Measurements from ENCODE around the gene PFKP.

The PFKP gene

DNA sequence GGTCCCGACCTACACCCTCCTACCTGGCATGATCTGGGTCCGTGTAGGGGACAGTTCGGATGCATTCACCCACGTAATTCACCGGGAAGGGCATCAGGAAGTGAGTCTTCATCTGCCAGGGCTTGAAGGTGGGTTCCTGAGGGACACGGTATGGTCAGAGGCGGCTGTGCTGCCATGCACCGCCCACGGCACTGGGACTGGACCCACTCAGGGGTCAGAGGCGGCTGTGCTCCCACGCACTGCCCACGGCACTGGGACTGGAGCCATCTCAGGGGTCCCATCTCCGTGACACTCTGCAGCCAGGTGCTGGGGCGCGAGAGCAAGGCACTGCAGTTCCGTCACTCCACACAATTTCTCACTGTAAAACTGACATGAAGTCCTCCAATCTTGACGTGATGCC, 76.0 kb downstream of the PFKP start:
- H3K27ac ChIP-seq (ENCODE audit: low read depth, low read length): no peak overlapping the region
- H3K79me1 ChIP-seq (ENCODE audit: low read length): no peaks in the 10 kb centered on the region
- H4K8ac ChIP-seq (ENCODE audit: low read depth, low read length): no peak overlapping the region
- no peak overlapping the region for H3K4me3 ChIP-seq (ENCODE audit: low read length)
- no peaks in the 10 kb centered on the region for H3K27me3 ChIP-seq (ENCODE audit: insufficient read depth, low read length, poor library complexity)
- no peak overlapping the region for H3K56ac ChIP-seq (ENCODE audit: low read length)
- no peak overlapping the region for H3K9ac ChIP-seq (ENCODE audit: low read length)
- WGBS (ENCODE audit: extremely low coverage, insufficient coverage, low lambda C conversion rate): 100% methylated on average over 1 of the region's 17 CpGs
- DNase-seq: no peak
- peaks cover 13% of the 10 kb centered on the region for H3K36me3 ChIP-seq (ENCODE audit: control insufficient read depth, insufficient read depth, low read length)
- H3K23ac ChIP-seq (ENCODE audit: low read length): no peak overlapping the region
- no peak overlapping the region for H3K4me2 ChIP-seq (ENCODE audit: low read length)
- H2AK5ac ChIP-seq (ENCODE audit: low read length): no peak overlapping the region
- no peak overlapping the region for H3K4ac ChIP-seq (ENCODE audit: low read depth, low read length)
- no peak overlapping the region for H2BK15ac ChIP-seq (replicated peaks; ENCODE audit: low read depth)
- no peaks in the 10 kb centered on the region for H3K79me2 ChIP-seq (ENCODE audit: control insufficient read depth, insufficient read depth, low read length)
- H4K5ac ChIP-seq (ENCODE audit: low read length): no peak overlapping the region
- no peaks in the 10 kb centered on the region for H3K4me1 ChIP-seq (ENCODE audit: control insufficient read depth, low read depth, low read length)
- H2BK5ac ChIP-seq (ENCODE audit: low read length): no peak overlapping the region
- no peak overlapping the region for H3K18ac ChIP-seq (ENCODE audit: low read length)
- H2BK120ac ChIP-seq (ENCODE audit: low read depth, low read length): no peak overlapping the region

DNA sequence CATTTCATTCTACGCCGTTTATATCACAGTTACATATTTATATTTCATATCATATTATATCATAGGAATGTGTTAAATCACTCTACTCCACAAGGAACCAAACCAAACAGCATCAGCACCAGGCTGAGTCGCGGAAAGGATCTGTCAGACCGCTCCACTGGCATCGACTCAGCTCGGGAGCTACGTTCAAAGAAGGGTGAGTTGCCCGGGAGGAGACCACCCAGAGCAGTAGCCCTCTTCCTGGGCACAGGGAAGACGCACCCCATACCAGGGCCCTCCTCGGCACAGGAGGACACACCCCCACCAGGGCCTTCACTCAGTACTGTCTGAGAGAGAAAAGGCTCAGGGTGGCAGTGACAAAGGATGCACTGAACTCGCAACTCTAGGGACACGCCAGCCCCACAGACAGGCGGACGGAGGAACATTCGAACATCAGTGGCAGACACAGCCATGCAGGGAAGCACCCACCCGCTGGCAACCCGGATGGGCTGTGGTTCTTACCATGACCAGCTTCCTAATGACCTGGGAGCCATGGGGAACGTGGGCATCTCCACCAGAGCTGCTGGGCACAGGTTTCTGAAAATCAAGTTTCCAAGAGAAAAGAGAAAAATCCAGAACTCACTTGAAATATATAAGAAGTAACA, 76.6 kb downstream of the PFKP start:
- Histone ChIP-seq H3K4me1 (ENCODE audit: control insufficient read depth, low read depth, low read length) (no peaks in the 10 kb centered on the region), H3K79me1 (ENCODE audit: low read length) (no peaks in the 10 kb centered on the region), H3K27me3 (ENCODE audit: insufficient read depth, low read length, poor library complexity) (no peaks in the 10 kb centered on the region), H3K9ac (ENCODE audit: low read length) (no peak overlapping the region), H4K5ac (ENCODE audit: low read length) (no peak overlapping the region), H3K79me2 (ENCODE audit: control insufficient read depth, insufficient read depth, low read length) (no peaks in the 10 kb centered on the region), H3K18ac (ENCODE audit: low read length) (no peak overlapping the region), H3K4ac (ENCODE audit: low read depth, low read length) (no peak overlapping the region), H3K4me3 (ENCODE audit: low read length) (no peak overlapping the region), H3K4me2 (ENCODE audit: low read length) (no peak overlapping the region), H3K36me3 (ENCODE audit: control insufficient read depth, insufficient read depth, low read length) (peaks cover 10% of the 10 kb centered on the region), H2BK15ac (replicated peaks; ENCODE audit: low read depth) (no peak overlapping the region), H4K8ac (ENCODE audit: low read depth, low read length) (no peak overlapping the region), H2BK120ac (ENCODE audit: low read depth, low read length) (no peak overlapping the region), H3K56ac (ENCODE audit: low read length) (no peak overlapping the region), H2AK5ac (ENCODE audit: low read length) (no peak overlapping the region), H2BK5ac (ENCODE audit: low read length) (no peak overlapping the region), H3K23ac (ENCODE audit: low read length) (no peak overlapping the region), H3K27ac (ENCODE audit: low read depth, low read length) (no peak overlapping the region)
- DNase-seq: no peak
- 100% methylated on average over 2 of the region's 19 CpGs for WGBS (ENCODE audit: extremely low coverage, insufficient coverage, low lambda C conversion rate)

DNA sequence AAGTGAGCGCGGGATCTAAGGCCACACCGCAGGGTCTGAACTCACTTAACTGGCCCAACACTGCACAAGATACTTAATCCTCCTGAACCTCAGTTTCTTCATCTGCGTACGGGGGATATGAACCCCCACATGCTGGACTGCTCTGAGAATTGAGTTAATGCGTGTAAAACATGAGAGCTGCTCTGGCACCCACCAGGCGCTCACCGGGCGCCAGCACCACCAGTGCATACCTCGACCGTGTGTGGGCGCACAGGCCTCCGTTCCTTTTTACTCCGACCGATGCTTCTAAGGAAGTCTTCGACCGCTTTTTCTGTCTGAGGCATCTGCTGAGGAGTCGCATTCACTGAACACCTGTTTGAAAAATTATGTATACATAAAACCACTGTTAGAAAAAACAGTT, 78.0 kb downstream of the PFKP start:
- Histone ChIP-seq H2BK15ac (replicated peaks; ENCODE audit: low read depth) (no peak overlapping the region), H3K79me2 (ENCODE audit: control insufficient read depth, insufficient read depth, low read length) (no peaks in the 10 kb centered on the region), H3K79me1 (ENCODE audit: low read length) (no peaks in the 10 kb centered on the region), H3K27ac (ENCODE audit: low read depth, low read length) (no peak overlapping the region), H3K4ac (ENCODE audit: low read depth, low read length) (no peak overlapping the region), H3K4me3 (ENCODE audit: low read length) (no peak overlapping the region), H2BK5ac (ENCODE audit: low read length) (no peak overlapping the region), H3K18ac (ENCODE audit: low read length) (no peak overlapping the region), H2BK120ac (ENCODE audit: low read depth, low read length) (no peak overlapping the region), H3K56ac (ENCODE audit: low read length) (no peak overlapping the region), H3K4me2 (ENCODE audit: low read length) (no peak overlapping the region), H4K5ac (ENCODE audit: low read length) (no peak overlapping the region), H4K8ac (ENCODE audit: low read depth, low read length) (no peak overlapping the region), H3K9ac (ENCODE audit: low read length) (no peak overlapping the region), H3K27me3 (ENCODE audit: insufficient read depth, low read length, poor library complexity) (no peaks in the 10 kb centered on the region), H3K36me3 (ENCODE audit: control insufficient read depth, insufficient read depth, low read length) (peaks cover 12% of the 10 kb centered on the region), H2AK5ac (ENCODE audit: low read length) (no peak overlapping the region), H3K4me1 (ENCODE audit: control insufficient read depth, low read depth, low read length) (no peaks in the 10 kb centered on the region), H3K23ac (ENCODE audit: low read length) (no peak overlapping the region)
- no peak for DNase-seq
- WGBS (ENCODE audit: extremely low coverage, insufficient coverage, low lambda C conversion rate): no CpG with 5 or more reads among the region's 18 CpGs

DNA sequence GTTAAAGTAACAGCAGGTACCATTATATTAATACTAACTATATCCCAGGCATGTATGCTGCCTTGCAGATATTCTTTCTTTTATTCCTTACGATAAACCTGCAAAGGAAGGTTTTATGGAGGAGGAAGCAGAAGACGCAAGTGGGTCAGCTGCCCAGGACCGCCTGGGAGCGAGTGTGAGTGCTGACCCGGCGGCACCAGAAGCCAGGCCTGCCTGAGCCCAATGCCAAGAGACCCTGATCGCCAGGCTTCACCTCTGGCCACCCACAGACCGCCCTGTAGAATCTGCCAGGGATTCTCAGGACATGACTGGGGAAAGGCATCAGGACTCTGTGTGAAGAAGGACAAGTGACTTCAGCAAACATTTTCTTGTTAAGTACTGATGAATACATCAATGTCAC, 78.9 kb downstream of the PFKP start:
- no CpG with 5 or more reads among the region's 8 CpGs for WGBS (ENCODE audit: extremely low coverage, insufficient coverage, low lambda C conversion rate)
- H3K56ac ChIP-seq (ENCODE audit: low read length): no peak overlapping the region
- H3K4me3 ChIP-seq (ENCODE audit: low read length): no peak overlapping the region
- no peaks in the 10 kb centered on the region for H3K79me2 ChIP-seq (ENCODE audit: control insufficient read depth, insufficient read depth, low read length)
- no peak overlapping the region for H4K5ac ChIP-seq (ENCODE audit: low read length)
- no peaks in the 10 kb centered on the region for H3K27me3 ChIP-seq (ENCODE audit: insufficient read depth, low read length, poor library complexity)
- H3K18ac ChIP-seq (ENCODE audit: low read length): no peak overlapping the region
- no peak overlapping the region for H2BK15ac ChIP-seq (replicated peaks; ENCODE audit: low read depth)
- no peak overlapping the region for H3K27ac ChIP-seq (ENCODE audit: low read depth, low read length)
- H3K4me1 ChIP-seq (ENCODE audit: control insufficient read depth, low read depth, low read length): no peaks in the 10 kb centered on the region
- no peak overlapping the region for H2AK5ac ChIP-seq (ENCODE audit: low read length)
- no peak overlapping the region for H2BK120ac ChIP-seq (ENCODE audit: low read depth, low read length)
- no peak for DNase-seq
- no peaks in the 10 kb centered on the region for H3K79me1 ChIP-seq (ENCODE audit: low read length)
- H2BK5ac ChIP-seq (ENCODE audit: low read length): no peak overlapping the region
- H3K36me3 ChIP-seq (ENCODE audit: control insufficient read depth, insufficient read depth, low read length): peaks cover 12% of the 10 kb centered on the region
- H3K4ac ChIP-seq (ENCODE audit: low read depth, low read length): no peak overlapping the region
- no peak overlapping the region for H3K23ac ChIP-seq (ENCODE audit: low read length)
- H4K8ac ChIP-seq (ENCODE audit: low read depth, low read length): no peak overlapping the region
- no peak overlapping the region for H3K9ac ChIP-seq (ENCODE audit: low read length)
- no peak overlapping the region for H3K4me2 ChIP-seq (ENCODE audit: low read length)

DNA sequence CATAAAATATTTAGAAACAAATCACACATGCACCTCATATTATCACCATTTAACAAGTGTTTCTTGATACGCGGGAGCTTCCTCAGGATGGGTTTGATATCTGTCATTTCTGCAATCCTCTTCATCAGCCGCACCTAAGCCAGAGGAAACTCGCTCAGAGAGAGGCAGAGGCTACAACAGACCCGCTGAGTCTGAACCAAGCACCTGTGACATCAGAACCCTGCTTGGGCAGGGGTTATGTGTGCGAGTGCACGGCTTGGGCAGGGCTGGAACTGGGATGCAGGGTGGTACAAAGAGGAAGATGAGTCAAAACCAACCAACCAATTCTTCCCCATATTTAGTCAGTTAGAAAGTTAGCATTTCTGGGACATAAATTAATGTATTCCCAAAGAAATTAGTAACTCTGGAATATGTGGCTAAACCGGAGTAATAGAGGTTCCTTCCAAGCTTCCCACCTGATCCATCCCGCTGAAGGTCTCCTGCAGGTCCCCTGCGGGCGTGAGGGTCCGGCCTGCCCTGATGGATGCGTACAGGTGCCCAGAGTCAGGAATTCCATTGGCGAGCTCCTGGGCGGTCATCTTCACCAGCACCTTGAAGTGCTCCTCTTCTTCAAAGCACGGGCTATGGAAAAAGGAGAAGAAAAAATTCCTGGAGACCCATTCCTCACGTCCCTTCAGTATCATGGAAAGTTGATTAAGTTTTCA, 79.9 kb downstream of the PFKP start:
- Histone ChIP-seq H3K27ac (ENCODE audit: low read depth, low read length) (no peak overlapping the region), H2BK5ac (ENCODE audit: low read length) (no peak overlapping the region), H3K4me2 (ENCODE audit: low read length) (no peak overlapping the region), H3K36me3 (ENCODE audit: control insufficient read depth, insufficient read depth, low read length) (peaks cover 11% of the 10 kb centered on the region), H3K23ac (ENCODE audit: low read length) (no peak overlapping the region), H2BK15ac (replicated peaks; ENCODE audit: low read depth) (no peak overlapping the region), H3K27me3 (ENCODE audit: insufficient read depth, low read length, poor library complexity) (no peaks in the 10 kb centered on the region), H3K4me1 (ENCODE audit: control insufficient read depth, low read depth, low read length) (no peaks in the 10 kb centered on the region), H3K9ac (ENCODE audit: low read length) (no peak overlapping the region), H2BK120ac (ENCODE audit: low read depth, low read length) (no peak overlapping the region), H3K79me2 (ENCODE audit: control insufficient read depth, insufficient read depth, low read length) (no peaks in the 10 kb centered on the region), H4K5ac (ENCODE audit: low read length) (no peak overlapping the region), H3K79me1 (ENCODE audit: low read length) (no peaks in the 10 kb centered on the region), H3K4me3 (ENCODE audit: low read length) (no peak overlapping the region), H4K8ac (ENCODE audit: low read depth, low read length) (no peak overlapping the region), H2AK5ac (ENCODE audit: low read length) (no peak overlapping the region), H3K18ac (ENCODE audit: low read length) (no peak overlapping the region), H3K4ac (ENCODE audit: low read depth, low read length) (no peak overlapping the region), H3K56ac (ENCODE audit: low read length) (no peak overlapping the region)
- DNase-seq: no peak
- no CpG with 5 or more reads among the region's 17 CpGs for WGBS (ENCODE audit: extremely low coverage, insufficient coverage, low lambda C conversion rate)

DNA sequence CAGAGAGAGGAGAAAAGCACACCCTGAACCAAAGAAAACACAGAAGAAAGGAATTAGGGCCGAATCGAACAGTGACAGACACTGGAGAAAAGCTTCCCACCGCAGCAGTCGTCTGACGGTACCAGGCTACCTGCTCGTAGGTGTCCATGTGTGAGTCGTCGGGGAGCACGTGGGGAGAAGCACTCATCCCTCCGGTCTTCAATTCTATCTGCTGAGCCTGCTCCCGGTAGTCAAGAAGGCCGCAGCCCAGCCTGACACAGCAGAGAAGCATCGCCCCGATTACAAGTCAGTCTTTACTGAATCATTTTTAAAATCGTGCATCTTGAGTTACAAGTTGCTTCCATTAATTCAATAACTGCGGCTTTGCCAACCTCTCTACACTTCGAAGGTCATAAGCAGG, 80.7 kb downstream of the PFKP start:
- Histone ChIP-seq H2BK120ac (ENCODE audit: low read depth, low read length) (no peak overlapping the region), H3K4me1 (ENCODE audit: control insufficient read depth, low read depth, low read length) (no peaks in the 10 kb centered on the region), H4K8ac (ENCODE audit: low read depth, low read length) (no peak overlapping the region), H3K79me1 (ENCODE audit: low read length) (no peaks in the 10 kb centered on the region), H3K9ac (ENCODE audit: low read length) (no peak overlapping the region), H2AK5ac (ENCODE audit: low read length) (no peak overlapping the region), H3K4ac (ENCODE audit: low read depth, low read length) (no peak overlapping the region), H3K18ac (ENCODE audit: low read length) (no peak overlapping the region), H4K5ac (ENCODE audit: low read length) (no peak overlapping the region), H3K56ac (ENCODE audit: low read length) (no peak overlapping the region), H3K27ac (ENCODE audit: low read depth, low read length) (no peak overlapping the region), H2BK15ac (replicated peaks; ENCODE audit: low read depth) (no peak overlapping the region), H3K27me3 (ENCODE audit: insufficient read depth, low read length, poor library complexity) (no peaks in the 10 kb centered on the region), H3K23ac (ENCODE audit: low read length) (no peak overlapping the region), H3K4me3 (ENCODE audit: low read length) (no peak overlapping the region), H2BK5ac (ENCODE audit: low read length) (no peak overlapping the region), H3K36me3 (ENCODE audit: control insufficient read depth, insufficient read depth, low read length) (peaks cover 10% of the 10 kb centered on the region), H3K4me2 (ENCODE audit: low read length) (no peak overlapping the region), H3K79me2 (ENCODE audit: control insufficient read depth, insufficient read depth, low read length) (no peaks in the 10 kb centered on the region)
- WGBS (ENCODE audit: extremely low coverage, insufficient coverage, low lambda C conversion rate): no CpG with 5 or more reads among the region's 17 CpGs
- DNase-seq: no peak
